H9 (cell line): ENCODE measurements around the gene PRKAG2. TPM values are rescaled to one million over a fixed set of nuclear protein-coding genes. Genes with fewer than 3 reads are reported as not detected.

Experiments used
- DNase-seq: peaks from one replicate; pipeline ENCODE4 v3.0.0-alpha.2; 2017
- H2AFZ ChIP-seq: one replicate; pipeline ENCODE4 v1.6.1; 2013; ENCODE audit warnings: mild to moderate bottlenecking, low read length, control low read depth, moderate library complexity
- H2AK5ac ChIP-seq: 2 replicates; pipeline ENCODE4 v1.6.1; 2013; ENCODE audit warnings: low read length, control low read depth, mixed read lengths; ENCODE audit not compliant: insufficient read length
- H2BK120ac ChIP-seq: one replicate; pipeline ENCODE4 v1.6.1; 2013; ENCODE audit warnings: low read depth, mild to moderate bottlenecking, low read length, control low read depth, inconsistent platforms; ENCODE audit not compliant: poor library complexity, severe bottlenecking
- H2BK12ac ChIP-seq: 2 replicates; pipeline ENCODE4 v1.6.1; 2013; ENCODE audit warnings: low read length, control low read depth, mixed read lengths, low read depth; ENCODE audit not compliant: insufficient read length
- H2BK15ac ChIP-seq: 2 replicates; pipeline ENCODE4 v1.6.1; 2013; ENCODE audit warnings: low read depth, low read length, control low read depth
- H2BK20ac ChIP-seq: one replicate; pipeline ENCODE4 v1.6.1; 2013; ENCODE audit warnings: low read depth, mild to moderate bottlenecking, low read length, control low read depth, inconsistent platforms; ENCODE audit not compliant: poor library complexity, severe bottlenecking
- H2BK5ac ChIP-seq: 2 replicates; pipeline ENCODE4 v1.6.1; 2013; ENCODE audit warnings: low read length, control low read depth, mixed read lengths; ENCODE audit not compliant: insufficient read length
- H3K14ac ChIP-seq: 2 replicates; pipeline ENCODE4 v1.6.1; 2013; ENCODE audit warnings: low read length, control low read depth; ENCODE audit not compliant: insufficient read depth
- H3K18ac ChIP-seq: 2 replicates; pipeline ENCODE4 v1.6.1; 2013; ENCODE audit warnings: low read depth, mild to moderate bottlenecking, mixed read lengths, low read length, control low read depth; ENCODE audit not compliant: insufficient read length
- H3K23ac ChIP-seq: 2 replicates; pipeline ENCODE4 v1.6.1; 2013; ENCODE audit warnings: low read length, control low read depth, mixed read lengths, low read depth; ENCODE audit not compliant: insufficient read length
- H3K23me2 ChIP-seq: 2 replicates; pipeline ENCODE4 v1.6.1; 2013; ENCODE audit warnings: low read depth, mild to moderate bottlenecking, mixed read lengths, low read length, control low read depth; ENCODE audit not compliant: insufficient read length, poor library complexity, severe bottlenecking
- H3K27ac ChIP-seq: 2 replicates; pipeline ENCODE4 v1.5.1; 2013; ENCODE audit warnings: low read length, control low read depth, mixed read lengths, low read depth; ENCODE audit not compliant: insufficient read length
- H3K27me3 ChIP-seq: 2 replicates; pipeline ENCODE4 v1.6.1; 2013; ENCODE audit warnings: low read length, control low read depth, inconsistent platforms; ENCODE audit not compliant: insufficient read depth
- H3K4ac ChIP-seq: 2 replicates; pipeline ENCODE4 v1.6.1; 2013; ENCODE audit warnings: low read depth, mild to moderate bottlenecking, control low read depth, inconsistent platforms, low read length, moderate library complexity
- H3K4me1 ChIP-seq: 2 replicates; pipeline ENCODE4 v1.6.1; 2013; ENCODE audit warnings: low read length, control low read depth, inconsistent platforms; ENCODE audit not compliant: insufficient read depth
- H3K4me2 ChIP-seq: 2 replicates; pipeline ENCODE4 v1.6.1; 2013; ENCODE audit warnings: low read length, control low read depth, mixed read lengths; ENCODE audit not compliant: insufficient read length, insufficient read depth
- H3K56ac ChIP-seq: 2 replicates; pipeline ENCODE4 v1.6.1; 2013; ENCODE audit warnings: low read depth, mild to moderate bottlenecking, mixed read lengths, low read length, control low read depth; ENCODE audit not compliant: insufficient read length
- H3K79me1 ChIP-seq: 2 replicates; pipeline ENCODE4 v1.6.1; 2013; ENCODE audit warnings: low read depth, mild to moderate bottlenecking, moderate library complexity, low read length, control low read depth, inconsistent platforms; ENCODE audit not compliant: insufficient read depth, poor library complexity, severe bottlenecking
- H3K79me2 ChIP-seq: 2 replicates; pipeline ENCODE4 v1.6.1; 2013; ENCODE audit warnings: low read length, control low read depth, inconsistent platforms; ENCODE audit not compliant: insufficient read depth
- H3K9ac ChIP-seq: 2 replicates; pipeline ENCODE4 v1.6.1; 2013; ENCODE audit warnings: low read length, control low read depth, mixed read lengths; ENCODE audit not compliant: insufficient read length; ENCODE audit errors: extremely low read depth
- H3K9me3 ChIP-seq: one replicate; pipeline ENCODE4 v1.6.1; 2013; ENCODE audit warnings: low read depth, low read length, inconsistent platforms; ENCODE audit not compliant: control insufficient read depth
- H3T11ph ChIP-seq: one replicate; pipeline ENCODE4 v1.6.1; 2013; ENCODE audit warnings: mild to moderate bottlenecking, low read length, control low read depth, inconsistent platforms
- H4K20me1 ChIP-seq: one replicate; pipeline ENCODE4 v1.6.1; 2013; ENCODE audit not compliant: control insufficient read depth, insufficient read length, insufficient read depth
- H4K5ac ChIP-seq: 2 replicates; pipeline ENCODE4 v1.6.1; 2013; ENCODE audit warnings: low read depth, mild to moderate bottlenecking, mixed read lengths, low read length, control low read depth; ENCODE audit not compliant: insufficient read length
- H4K8ac ChIP-seq: replicated peaks from 2 replicates; pipeline ENCODE4 v1.6.1; 2013; ENCODE audit warnings: low read length, control low read depth, mixed read lengths, low read depth; ENCODE audit not compliant: insufficient read length
- H4K91ac ChIP-seq: 2 replicates; pipeline ENCODE4 v1.6.1; 2013; ENCODE audit warnings: low read depth, mild to moderate bottlenecking, moderate library complexity, mixed read lengths, low read length, control low read depth; ENCODE audit not compliant: insufficient read length
- H3K27ac Mint-ChIP-seq, 3 experiments: 2 replicates in 2 of 3; 3 replicates in 1 of 3; pipeline ENCODE4 v1.8.0; 2020 to 2021; ENCODE audit warnings: mixed read lengths in 3 of 3, mild to moderate bottlenecking in 1 of 3, moderate library complexity in 1 of 3
- H3K27me3 Mint-ChIP-seq: 2 replicates; pipeline ENCODE4 v1.8.0; 2021; ENCODE audit warnings: low read depth, mild to moderate bottlenecking, moderate library complexity, mixed read lengths
- H3K36me3 Mint-ChIP-seq, 3 experiments: 2 replicates in 2 of 3; 3 replicates in 1 of 3; pipeline ENCODE4 v1.8.0; 2020 to 2021; ENCODE audit warnings: low read depth in 3 of 3, mixed read lengths in 3 of 3; ENCODE audit not compliant: insufficient read depth in 1 of 3
- H3K4me1 Mint-ChIP-seq, 2 experiments: 2 replicates each; pipeline ENCODE4 v1.8.0; 2020; ENCODE audit warnings: mixed read lengths in 2 of 2
- H3K4me3 Mint-ChIP-seq, 2 experiments: 2 replicates in 1 of 2; 3 replicates in 1 of 2; pipeline ENCODE4 v1.8.0; 2020 to 2021; ENCODE audit warnings: mild to moderate bottlenecking in 2 of 2, mixed read lengths in 2 of 2, moderate library complexity in 1 of 2
- H3K9me3 Mint-ChIP-seq, 2 experiments: 2 replicates in 1 of 2; 3 replicates in 1 of 2; pipeline ENCODE4 v1.8.0; 2020; ENCODE audit warnings: mild to moderate bottlenecking in 2 of 2, mixed read lengths in 2 of 2, moderate library complexity in 1 of 2
- WGBS: extraction: QIAGEN DNeasy Blood & Tissue Kit; methylation state at CpG from one replicate; pipeline ENCODE4 v1.1.7; 2013; ENCODE audit warnings: missing lambda C conversion rate, low lambda C conversion rate, mixed read lengths; ENCODE audit not compliant: insufficient read length; ENCODE audit errors: extremely low coverage; 5-methylcytosine and 5-hydroxymethylcytosine counted together
- total RNA-seq: library from RNA; stranded (reverse); gene quantifications from 2 replicates; pipeline ENCODE4 v1.2.1, GENCODE V29; 2021
- TF ChIP-seq, protein P1 (sequence below): fragments of 200-600 bp; sonication (generic); conservative IDR thresholded peaks from 3 replicates; pipeline ENCODE4 v1.8.0; 2021; ENCODE audit warnings: antibody characterized with exemption, mild to moderate bottlenecking

Gene PRKAG2
- total RNA-seq, 1 experiment from 2014 or later = 11.8 TPM

DNA sequence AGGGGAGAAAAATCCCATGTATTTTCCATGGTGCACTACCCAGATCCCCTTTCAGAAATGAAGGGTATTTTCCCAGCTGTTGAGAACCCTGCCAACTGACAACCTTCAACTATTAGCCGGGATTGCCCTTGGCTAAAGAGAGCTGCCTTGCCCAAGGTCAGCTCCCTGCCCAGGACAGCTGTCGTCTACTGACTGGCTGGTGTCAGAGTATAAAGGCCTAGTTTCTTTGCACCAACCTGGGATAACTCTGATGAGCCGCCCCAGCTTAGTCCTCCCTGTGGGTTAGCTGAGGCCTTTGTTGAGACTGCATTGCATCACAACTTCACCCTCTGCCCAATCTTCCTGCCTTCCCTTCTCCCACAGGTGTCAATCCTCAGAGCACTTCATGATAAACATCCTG, 210.0 kb downstream of the PRKAG2 start:
- H3K4me1 ChIP-seq = no peaks in the 10 kb centered on the region
- H2BK12ac ChIP-seq = no peak overlapping the region
- DNase-seq = no peak
- Mint-ChIP-seq H3K36me3 (peaks cover 0 to 4% (median 1%) of the 10 kb centered on the region in 3 experiments; a peak in 1 of 7 replicates), H3K27me3 (0 out of 2 replicates have a peak, but pooled peaks cover 6% of the 10 kb centered on the region), H3K27ac (peak overlapping the region in 1 of 3 experiments; percentile 78; a peak in 1 of 7 replicates), H3K9me3 (peaks cover 2 to 4% of the 10 kb centered on the region in 2 experiments; a peak in 4 of 5 replicates), H3K4me3 (no peak overlapping the region), H3K4me1 (peaks cover 7 to 8% of the 10 kb centered on the region in 2 experiments)
- no peak overlapping the region for H3K56ac ChIP-seq
- H2BK5ac ChIP-seq = no peak overlapping the region
- no peak overlapping the region for H3K23ac ChIP-seq
- H3K9me3 ChIP-seq = no peaks in the 10 kb centered on the region
- H3K9ac ChIP-seq = no peak overlapping the region
- no peaks in the 10 kb centered on the region for H3K23me2 ChIP-seq
- no peak overlapping the region for H2BK20ac ChIP-seq
- WGBS = no CpG with 5 or more reads among the region's 3 CpGs
- no peak overlapping the region for H2AK5ac ChIP-seq
- H4K5ac ChIP-seq = no peak overlapping the region
- H3K27ac ChIP-seq = no peak overlapping the region
- no peak overlapping the region for H3T11ph ChIP-seq
- no peak overlapping the region for H3K18ac ChIP-seq
- TF ChIP-seq, protein P1, sequence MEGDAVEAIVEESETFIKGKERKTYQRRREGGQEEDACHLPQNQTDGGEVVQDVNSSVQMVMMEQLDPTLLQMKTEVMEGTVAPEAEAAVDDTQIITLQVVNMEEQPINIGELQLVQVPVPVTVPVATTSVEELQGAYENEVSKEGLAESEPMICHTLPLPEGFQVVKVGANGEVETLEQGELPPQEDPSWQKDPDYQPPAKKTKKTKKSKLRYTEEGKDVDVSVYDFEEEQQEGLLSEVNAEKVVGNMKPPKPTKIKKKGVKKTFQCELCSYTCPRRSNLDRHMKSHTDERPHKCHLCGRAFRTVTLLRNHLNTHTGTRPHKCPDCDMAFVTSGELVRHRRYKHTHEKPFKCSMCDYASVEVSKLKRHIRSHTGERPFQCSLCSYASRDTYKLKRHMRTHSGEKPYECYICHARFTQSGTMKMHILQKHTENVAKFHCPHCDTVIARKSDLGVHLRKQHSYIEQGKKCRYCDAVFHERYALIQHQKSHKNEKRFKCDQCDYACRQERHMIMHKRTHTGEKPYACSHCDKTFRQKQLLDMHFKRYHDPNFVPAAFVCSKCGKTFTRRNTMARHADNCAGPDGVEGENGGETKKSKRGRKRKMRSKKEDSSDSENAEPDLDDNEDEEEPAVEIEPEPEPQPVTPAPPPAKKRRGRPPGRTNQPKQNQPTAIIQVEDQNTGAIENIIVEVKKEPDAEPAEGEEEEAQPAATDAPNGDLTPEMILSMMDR = no peak
- no peaks in the 10 kb centered on the region for H3K79me2 ChIP-seq
- H3K79me1 ChIP-seq = no peaks in the 10 kb centered on the region
- no peak overlapping the region for H3K14ac ChIP-seq
- H2BK120ac ChIP-seq = no peak overlapping the region
- H4K8ac ChIP-seq = no peak overlapping the region
- peaks cover 2% of the 10 kb centered on the region for H4K20me1 ChIP-seq
- H2BK15ac ChIP-seq = no peak overlapping the region
- H2AFZ ChIP-seq = no peak overlapping the region
- H3K27me3 ChIP-seq = no peaks in the 10 kb centered on the region
- H3K4me2 ChIP-seq = no peak overlapping the region
- no peak overlapping the region for H4K91ac ChIP-seq
- no peak overlapping the region for H3K4ac ChIP-seq
